Activated T-cell treated with anti-CD3 and anti-CD28 coated beads, Interleukin-2, amount 50 U/mL, for 72 hours (primary cell): Measurements from ENCODE around the gene IFNGR2. TPM values are rescaled to one million over a fixed set of nuclear protein-coding genes. Genes with fewer than 3 reads are reported as not detected.

ENCODE experiments used
- ATAC-seq, 2 donors: fragments of 150-1000 bp; cut with Tn5 transposase; replicated peaks in 1 of 2; 2 replicates each; pipeline ENCODE4 v1.10.0; 2021; ENCODE audit warnings: moderate library complexity in 2 of 2, mild to moderate bottlenecking in 1 of 2
- DNase-seq, 2 donors: peaks; one replicate each; pipeline ENCODE4 v3.0.0; 2021 to 2022; ENCODE audit warnings: mixed read lengths in 1 of 2
- H3K27ac Mint-ChIP-seq: one replicate; pipeline ENCODE4 v1.8.0; 2022; ENCODE audit warnings: mild to moderate bottlenecking, moderate library complexity, mixed read lengths
- H3K27me3 Mint-ChIP-seq: one replicate; pipeline ENCODE4 v1.8.0; 2022; ENCODE audit warnings: low read depth, mixed read lengths
- H3K36me3 Mint-ChIP-seq, 2 donors: one replicate each; pipeline ENCODE4 v1.8.0; 2022; ENCODE audit warnings: mixed read lengths in 2 of 2, mild to moderate bottlenecking in 1 of 2; ENCODE audit not compliant: insufficient read depth in 2 of 2
- H3K4me1 Mint-ChIP-seq: one replicate; pipeline ENCODE4 v1.8.0; 2022; ENCODE audit warnings: low read depth, mixed read lengths
- H3K4me3 Mint-ChIP-seq, 2 donors: one replicate each; pipeline ENCODE4 v1.8.0; 2022; ENCODE audit warnings: mild to moderate bottlenecking in 2 of 2, mixed read lengths in 2 of 2, moderate library complexity in 2 of 2
- H3K9me3 Mint-ChIP-seq, 2 donors: one replicate each; pipeline ENCODE4 v1.8.0; 2022; ENCODE audit warnings: mixed read lengths in 2 of 2
- total RNA-seq, 2 donors: library from RNA; stranded (reverse); gene quantifications; one replicate each; pipeline ENCODE4 v1.2.3, GENCODE V29; 2022

Gene IFNGR2
- total RNA-seq, 2 donors from 2014 or later: 25.2 to 34.6 TPM

DNA sequence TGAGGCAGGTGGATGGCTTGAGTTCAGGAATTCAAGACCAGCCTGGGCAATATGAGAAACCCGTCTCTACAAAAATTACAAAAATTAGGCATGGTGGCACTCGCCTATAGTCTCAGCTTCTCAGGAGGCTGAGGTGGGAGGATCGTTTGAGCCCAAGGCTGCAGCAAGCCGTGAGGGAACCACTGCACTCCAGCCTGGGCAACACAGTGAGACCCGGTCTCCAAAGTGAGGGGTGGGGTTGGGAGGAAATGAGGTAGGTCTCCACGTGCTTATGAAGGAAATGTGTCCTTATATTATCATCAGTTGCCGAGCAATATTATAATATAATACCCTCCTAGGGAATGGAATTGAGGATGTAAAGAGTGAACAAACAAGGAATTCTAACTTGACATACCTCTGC is 73.9 kb downstream of the IFNGR2 start:
- no peaks in the 10 kb centered on the region for H3K27me3 Mint-ChIP-seq
- ATAC-seq: no peak

DNA sequence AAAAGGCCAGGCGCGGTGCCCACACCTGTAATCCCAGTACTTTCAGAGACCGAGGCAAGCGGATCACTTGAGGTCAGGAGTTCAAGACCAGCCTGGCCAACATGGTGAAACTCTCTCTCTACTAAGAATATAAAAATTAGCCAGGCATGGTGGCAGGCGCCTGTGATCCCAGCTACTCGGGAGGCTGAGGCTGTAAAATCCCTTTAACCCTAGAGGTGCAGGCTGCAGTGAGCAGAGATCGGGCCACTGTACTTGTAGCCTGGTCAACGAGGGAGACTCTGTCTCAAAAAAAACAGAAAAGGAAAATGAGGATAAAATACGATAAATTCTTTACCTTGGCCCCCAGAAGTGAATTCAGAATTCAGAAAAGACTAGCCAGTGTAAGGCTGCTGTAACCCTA is 75.0 kb downstream of the IFNGR2 start:
- DNase-seq: no peak
- Mint-ChIP-seq H3K4me1 (peaks cover 20% of the 10 kb centered on the region), H3K4me3 (peak overlapping the region; percentile 94 to 99), H3K9me3 (no peaks in the 10 kb centered on the region), H3K27ac (peak overlapping the region; percentile 20), H3K36me3 (peaks cover 0 to 2% of the 10 kb centered on the region in 2 donors), H3K27me3 (no peaks in the 10 kb centered on the region)
- ATAC-seq: no peak

More for the DNA sequence above, 73.9 kb downstream of the IFNGR2 start:
- DNase-seq: no peak
- no peaks in the 10 kb centered on the region for H3K9me3 Mint-ChIP-seq
- peaks cover 20% of the 10 kb centered on the region for H3K4me1 Mint-ChIP-seq
- peak overlapping the region in 1 of 2 donors; percentile 36 for H3K4me3 Mint-ChIP-seq
- H3K27ac Mint-ChIP-seq: no peak overlapping the region
- H3K36me3 Mint-ChIP-seq: peaks cover 0 to 2% of the 10 kb centered on the region in 2 donors

DNA sequence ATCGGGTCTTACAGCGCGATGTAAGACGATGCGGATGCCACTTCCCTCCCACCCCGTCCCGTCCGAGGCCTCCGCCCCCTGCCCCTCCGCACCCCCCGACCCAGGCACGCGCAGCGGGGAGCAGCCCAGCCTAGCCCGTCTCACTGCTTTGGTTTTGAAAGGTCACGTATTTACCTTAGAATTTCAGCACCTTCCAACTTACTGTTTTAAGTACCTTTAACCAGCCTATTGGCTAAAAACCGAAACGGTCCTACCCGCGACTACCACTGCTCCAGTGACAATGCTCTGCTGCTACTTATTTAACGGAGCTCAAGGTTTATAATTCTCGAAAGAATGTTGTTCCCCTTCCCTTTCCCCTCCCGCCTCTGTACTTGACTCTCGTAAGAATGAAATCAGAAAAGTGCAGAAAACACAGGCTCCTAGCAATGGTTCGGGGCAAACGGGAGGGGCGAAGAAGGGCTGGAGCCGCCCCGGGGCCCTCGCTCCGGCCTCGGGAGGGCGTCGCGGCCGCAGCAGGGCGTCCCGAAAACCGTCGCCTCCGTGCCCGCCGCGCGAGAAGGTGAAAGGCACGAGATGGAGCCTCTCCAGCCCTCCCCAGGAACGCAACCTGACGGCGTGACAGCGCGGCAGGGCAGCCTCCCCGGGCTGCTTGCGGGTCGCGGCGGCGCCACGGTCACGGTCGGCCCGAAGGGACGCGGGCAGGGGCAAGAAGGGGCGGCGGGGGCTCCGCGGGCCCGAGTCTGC is 75.9 kb downstream of the IFNGR2 start:
- ATAC-seq: peak; percentile 19 to 22
- H3K27me3 Mint-ChIP-seq: no peaks in the 10 kb centered on the region
- H3K27ac Mint-ChIP-seq: peak overlapping the region; percentile 20
- peak; percentile 54 to 58 for DNase-seq
- H3K4me3 Mint-ChIP-seq: peak overlapping the region; percentile 94 to 99
- H3K4me1 Mint-ChIP-seq: peaks cover 20% of the 10 kb centered on the region
- H3K36me3 Mint-ChIP-seq: peaks cover 0 to 2% of the 10 kb centered on the region in 2 donors
- H3K9me3 Mint-ChIP-seq: no peaks in the 10 kb centered on the region

DNA sequence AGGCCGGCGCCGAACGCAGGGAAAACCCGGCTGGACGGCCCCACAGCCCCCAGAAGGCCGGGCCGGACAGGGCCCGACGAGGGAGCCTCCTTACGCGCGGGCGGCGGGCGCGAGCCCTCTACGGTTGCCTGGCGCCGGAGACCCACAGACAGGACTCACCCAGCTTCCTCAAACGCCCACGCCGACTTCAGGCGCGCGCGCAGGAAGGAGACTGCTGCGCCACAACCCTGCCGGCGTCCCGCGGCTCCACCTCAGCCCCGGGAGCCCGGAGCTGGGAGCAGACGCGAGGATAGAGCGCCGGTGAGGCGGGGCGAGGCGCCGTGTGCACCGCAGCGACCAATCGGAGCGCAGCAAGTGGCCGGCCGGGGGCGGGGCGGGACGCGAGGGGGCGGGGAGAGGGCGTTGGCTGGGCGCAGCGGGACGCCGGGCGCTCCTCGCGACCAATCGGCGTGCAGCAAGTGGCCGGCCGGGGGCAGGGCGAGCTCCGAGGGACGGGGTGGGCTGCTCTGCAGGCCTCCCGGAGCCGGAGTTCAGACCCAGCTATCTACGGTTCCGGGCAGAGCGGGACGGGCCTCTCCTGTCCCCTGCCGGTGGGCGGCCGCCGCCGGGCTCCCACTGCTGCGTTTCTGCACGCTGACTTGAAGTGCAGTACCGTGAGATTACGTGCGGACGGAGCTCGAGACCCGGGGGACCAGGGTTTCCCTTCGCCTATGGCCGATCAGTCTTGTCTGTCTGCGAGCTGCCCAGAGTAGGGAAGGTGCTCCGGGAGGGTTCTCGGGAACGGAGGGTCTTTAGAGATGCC is 76.7 kb downstream of the IFNGR2 start, which contains the start of gene TMEM50B:
TMEM50B (minus strand) TSS at position 296 of the 802 bp plus-strand sequence. CDS start 11,089 bp downstream, outside the sequence.
- H3K4me3 Mint-ChIP-seq: peak within 1 kb of the TSS; percentile 94 to 99
- DNase-seq: peak; percentile 96 to 98
- H3K27ac Mint-ChIP-seq: peak within 1 kb of the TSS; percentile 94
- H3K27me3 Mint-ChIP-seq: no peaks in the 10 kb centered on the region
- H3K36me3 Mint-ChIP-seq: peaks cover 0 to 2% of the 10 kb centered on the region in 2 donors
- peaks cover 20% of the 10 kb centered on the region for H3K4me1 Mint-ChIP-seq
- no peaks in the 10 kb centered on the region for H3K9me3 Mint-ChIP-seq
- peak; percentile 95 for ATAC-seq

DNA sequence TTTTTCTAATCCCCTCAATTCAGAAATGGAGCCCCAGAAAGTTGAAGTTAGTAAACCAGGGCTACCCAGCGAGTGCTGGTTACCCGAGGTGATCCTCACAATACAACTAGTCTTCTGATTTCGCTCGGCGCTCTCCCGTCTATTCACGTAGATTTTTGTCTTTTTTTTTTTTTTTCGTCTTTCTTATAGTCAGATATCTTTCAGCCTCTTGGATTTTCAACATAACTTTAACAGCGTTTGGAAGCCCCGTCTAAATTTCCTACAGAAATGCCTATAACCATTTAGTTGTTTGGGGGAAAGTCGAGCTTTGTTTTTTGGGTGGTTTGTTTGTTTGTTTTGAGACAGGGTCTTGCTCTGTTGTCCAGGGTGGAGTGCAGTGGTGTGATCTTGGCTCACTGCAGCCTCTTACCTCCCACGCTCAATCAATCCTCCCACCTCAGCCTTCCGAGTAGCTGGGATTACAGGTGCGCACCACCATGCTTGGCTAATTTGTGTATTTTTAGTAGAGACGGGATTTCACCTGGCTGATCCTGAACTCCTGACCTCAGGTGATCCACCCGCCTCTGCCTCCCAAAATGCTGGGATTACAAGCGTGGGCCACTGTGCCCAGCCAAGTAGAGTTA is 77.4 kb downstream of the IFNGR2 start:
- H3K27me3 Mint-ChIP-seq: no peaks in the 10 kb centered on the region

DNA sequence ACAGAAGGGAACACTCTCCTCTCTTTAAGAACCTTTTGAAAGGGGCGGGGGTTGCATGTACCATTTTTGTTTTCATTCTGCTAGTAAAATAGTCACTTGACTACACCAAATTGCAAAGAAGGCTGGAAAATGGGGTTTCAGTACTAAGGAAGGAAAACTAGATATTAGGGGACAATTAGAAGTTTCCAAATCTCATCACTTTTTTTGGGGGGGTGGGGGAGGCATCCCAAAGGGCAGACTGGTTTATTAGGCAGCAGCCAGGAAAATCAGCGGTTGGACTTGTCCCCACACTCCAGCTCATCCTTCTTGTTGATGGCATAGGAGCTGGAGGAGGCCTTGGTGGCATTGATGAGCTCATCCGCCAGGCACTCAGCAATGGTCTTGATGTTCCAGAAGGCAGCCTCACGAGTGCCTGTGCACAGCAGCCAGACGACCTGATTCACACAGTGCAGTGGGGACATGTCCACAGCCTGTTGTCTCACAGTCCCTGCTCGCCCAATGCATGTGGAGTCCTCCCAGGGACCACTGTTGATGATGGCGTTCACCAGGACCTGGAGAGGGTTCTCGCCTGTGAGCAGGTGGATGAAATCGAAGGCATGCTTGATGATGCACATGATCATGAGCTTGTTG is 78.2 kb downstream of the IFNGR2 start:
- ATAC-seq (no peak), DNase-seq (no peak)
- Mint-ChIP-seq H3K4me3 (peak overlapping the region; percentile 94 to 99), H3K27me3 (no peaks in the 10 kb centered on the region), H3K36me3 (peaks cover 0 to 2% of the 10 kb centered on the region in 2 donors), H3K4me1 (peaks cover 20% of the 10 kb centered on the region), H3K9me3 (no peaks in the 10 kb centered on the region), H3K27ac (no peak overlapping the region)

More for the DNA sequence above, 77.4 kb downstream of the IFNGR2 start:
- ATAC-seq (no peak), DNase-seq (no peak)
- Mint-ChIP-seq H3K36me3 (peaks cover 0 to 2% of the 10 kb centered on the region in 2 donors), H3K9me3 (no peaks in the 10 kb centered on the region), H3K4me3 (peak overlapping the region; percentile 94 to 99), H3K4me1 (peaks cover 20% of the 10 kb centered on the region), H3K27ac (peak overlapping the region; percentile 94)

Other genes with a start within 250 kb of the IFNGR2 start
- 10 to 100 TPM; 30.5 to 30.7 TPM for gene IFNAR2, start 173.5 kb upstream of the IFNGR2 start, total RNA-seq
- gene IL10RB, start 137.0 kb upstream of the IFNGR2 start, total RNA-seq: 10 to 100 TPM; 36.4 to 44.0 TPM
- gene IFNAR1, start 78.4 kb upstream of the IFNGR2 start, total RNA-seq: 10 to 100 TPM; 28.2 to 29.1 TPM
- 10 to 100 TPM; 18.1 to 27.2 TPM for gene TMEM50B, start 76.6 kb downstream of the IFNGR2 start, total RNA-seq
- gene DNAJC28, start 88.3 kb downstream of the IFNGR2 start, total RNA-seq: under 1 TPM; 0.55 to 1.00 TPM
- gene GART, start 138.7 kb downstream of the IFNGR2 start, total RNA-seq: 100 to 1,000 TPM; 164 to 184 TPM
- 100 to 1,000 TPM; 271 to 282 TPM for gene SON, start 139.6 kb downstream of the IFNGR2 start, total RNA-seq
- gene DONSON, start 185.3 kb downstream of the IFNGR2 start, total RNA-seq: 10 to 100 TPM; 39.7 to 46.5 TPM
- gene CRYZL1, start 238.3 kb downstream of the IFNGR2 start, total RNA-seq: 10 to 100 TPM; 42.0 to 46.4 TPM
- gene ITSN1, start 239.1 kb downstream of the IFNGR2 start, total RNA-seq: 1 to 10 TPM; 2.6 to 4.5 TPM